Fibroblast of skin of scalp (primary cell): Measurements from ENCODE around the gene SEC62.

Source experiments
- DNase-seq: peaks from one replicate; pipeline ENCODE4 v3.0.0-alpha.2; 2013

SEC62 gene

DNA sequence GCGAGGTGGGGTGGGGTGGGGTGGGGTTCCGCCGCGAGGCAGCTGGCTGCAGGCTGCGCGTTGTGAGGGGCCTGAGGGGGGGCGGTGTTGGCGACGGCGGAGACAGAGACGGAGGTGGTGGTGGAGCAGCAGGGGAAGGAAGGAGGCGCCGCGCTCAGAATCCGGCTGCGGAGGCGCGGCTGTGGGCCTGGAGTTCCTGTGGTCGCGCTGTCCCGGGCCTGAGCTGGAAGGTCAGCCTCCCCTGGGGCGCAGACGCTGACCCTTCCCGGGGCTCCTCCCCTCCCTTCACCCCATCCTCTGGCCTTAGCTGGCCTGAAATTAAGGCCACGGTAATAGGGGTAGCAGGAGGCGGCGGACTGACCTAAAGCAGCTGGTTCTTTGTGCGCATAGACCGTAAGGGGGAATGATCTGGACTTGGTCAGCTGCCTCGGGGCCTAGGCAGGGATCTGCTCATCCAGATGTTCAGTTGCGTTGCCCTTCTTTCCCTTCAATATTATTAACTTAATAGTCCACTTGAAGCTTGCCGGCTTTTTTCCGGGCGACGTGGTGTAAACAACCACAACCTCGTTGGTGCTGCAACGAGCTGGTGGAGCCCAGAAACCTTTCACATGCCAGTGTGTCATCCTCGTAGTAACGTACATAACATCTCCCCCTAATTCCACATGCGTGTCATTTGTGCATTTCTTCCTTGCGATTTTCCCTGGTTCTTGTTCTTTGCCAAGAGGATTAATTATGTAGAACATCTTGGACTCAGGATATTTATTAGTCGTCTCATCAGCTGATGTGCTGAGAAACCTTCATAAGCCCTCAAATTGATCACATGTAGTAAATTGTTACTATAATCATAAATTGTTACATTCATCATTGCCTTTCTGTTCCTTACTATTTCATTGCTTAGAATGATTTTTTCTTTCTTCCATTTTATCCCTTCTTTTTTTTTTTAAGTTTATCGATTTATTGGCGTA lies 626 bp downstream of the SEC62 start:
- peak; percentile 25 for DNase-seq

DNA sequence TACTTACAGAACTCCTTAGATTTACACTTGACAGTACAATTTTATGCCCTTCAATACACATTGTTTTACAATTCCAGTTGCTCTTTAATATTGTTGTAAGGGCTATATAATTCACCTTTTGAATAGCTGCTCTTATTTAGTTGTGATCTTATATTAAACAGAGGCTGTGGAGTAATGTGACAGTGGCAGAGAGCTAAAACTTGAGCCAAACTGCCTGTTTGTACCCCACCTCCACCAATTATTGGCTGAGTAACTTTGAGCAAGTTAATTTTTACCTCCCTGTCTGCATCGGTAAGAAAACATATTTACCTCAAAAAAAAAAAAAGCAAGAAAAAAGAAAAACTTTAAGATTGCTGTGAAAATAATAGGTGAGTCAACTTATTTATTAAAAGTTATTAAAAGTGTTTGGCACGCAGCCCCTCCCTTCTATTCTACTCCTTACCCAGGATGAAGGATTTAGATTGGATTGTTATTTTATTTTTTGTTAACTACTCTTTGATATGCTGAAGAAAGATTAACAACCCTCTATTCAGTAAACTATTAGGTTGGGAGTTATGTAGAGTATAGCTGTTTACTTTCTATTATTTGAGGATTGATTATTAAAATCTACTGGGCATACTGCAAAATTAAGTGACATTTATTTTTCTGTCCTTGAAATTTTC lies 1.7 kb downstream of the SEC62 start:
- DNase-seq: no peak

DNA sequence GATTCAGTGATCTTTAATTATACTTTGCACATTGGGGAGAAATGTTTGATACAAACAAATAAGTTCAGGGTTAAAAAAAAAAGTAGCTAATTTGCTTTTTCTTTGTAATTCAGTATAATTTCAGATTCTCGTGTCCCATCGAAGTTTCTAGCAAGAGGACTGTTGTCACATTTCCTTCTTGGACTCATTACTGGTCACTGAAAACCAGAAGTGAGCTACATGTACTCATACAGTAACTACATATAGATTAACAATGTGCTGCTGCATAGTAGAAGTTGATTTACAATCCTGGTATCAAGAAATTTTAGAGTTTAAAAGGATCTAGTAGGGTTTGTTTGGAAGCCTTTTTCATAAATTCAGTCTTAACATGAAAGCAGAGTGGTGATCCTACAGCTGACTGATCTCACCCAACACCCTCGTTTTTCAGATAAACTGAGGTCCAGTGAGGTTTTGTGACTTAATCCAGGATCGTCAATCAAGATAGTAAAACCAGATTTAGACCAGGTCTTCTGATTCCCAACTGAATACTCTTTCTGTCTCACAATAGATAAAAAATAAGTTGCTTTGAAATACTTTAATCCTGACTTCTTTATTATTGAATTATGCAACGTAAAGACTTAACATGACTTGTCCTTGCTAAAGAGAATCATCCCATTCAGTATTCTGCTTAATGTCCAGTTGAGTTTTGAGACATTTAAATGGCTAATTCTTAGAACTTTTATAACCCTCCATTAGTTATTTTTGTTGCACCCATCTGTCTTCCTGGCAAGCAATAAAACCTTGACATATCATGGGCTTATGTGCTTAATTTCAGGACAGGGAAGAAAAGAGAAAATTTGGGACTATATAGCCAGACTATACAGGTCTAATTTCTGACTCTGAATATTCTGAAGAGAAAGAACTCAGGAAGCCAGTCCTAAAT lies 2.8 kb downstream of the SEC62 start:
- DNase-seq: no peak

DNA sequence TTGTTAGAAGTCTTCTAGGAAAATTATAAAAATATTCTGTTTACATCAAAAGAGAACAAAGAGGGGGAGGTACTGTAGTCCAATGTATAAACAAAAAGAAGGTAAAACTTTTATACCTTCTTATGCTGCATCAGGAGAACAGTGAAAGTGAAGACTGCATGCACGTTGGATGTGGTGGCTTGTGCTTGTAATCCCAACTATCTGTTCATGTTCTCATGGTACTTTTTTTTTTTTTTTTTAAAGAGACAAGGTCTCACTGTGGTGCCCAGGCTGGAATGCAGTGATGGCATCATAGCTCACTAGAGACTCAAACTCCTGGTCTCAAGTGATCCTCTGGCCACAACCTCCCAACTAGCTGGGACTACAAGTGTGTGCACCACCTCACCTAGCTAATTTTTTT lies 4.2 kb downstream of the SEC62 start:
- no peak for DNase-seq

DNA sequence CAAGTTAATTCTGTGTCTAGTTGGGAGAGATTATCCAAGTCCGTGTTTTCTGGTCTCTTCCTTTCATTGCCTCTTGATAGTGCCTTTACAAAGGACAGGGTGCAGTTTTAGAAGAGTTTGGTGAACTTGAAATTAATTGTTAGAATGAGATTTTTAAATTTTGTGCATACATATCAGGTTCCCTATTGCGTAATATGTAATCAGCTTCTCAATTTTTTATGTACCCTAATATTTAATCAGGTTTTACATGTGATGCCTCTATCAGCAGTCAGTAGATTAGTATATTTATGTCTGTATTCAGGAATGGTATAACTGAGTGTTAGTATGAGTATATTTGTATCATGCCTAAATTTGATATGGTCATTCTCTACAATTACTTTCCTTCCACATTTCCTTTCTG lies 4.9 kb downstream of the SEC62 start:
- no peak for DNase-seq

DNA sequence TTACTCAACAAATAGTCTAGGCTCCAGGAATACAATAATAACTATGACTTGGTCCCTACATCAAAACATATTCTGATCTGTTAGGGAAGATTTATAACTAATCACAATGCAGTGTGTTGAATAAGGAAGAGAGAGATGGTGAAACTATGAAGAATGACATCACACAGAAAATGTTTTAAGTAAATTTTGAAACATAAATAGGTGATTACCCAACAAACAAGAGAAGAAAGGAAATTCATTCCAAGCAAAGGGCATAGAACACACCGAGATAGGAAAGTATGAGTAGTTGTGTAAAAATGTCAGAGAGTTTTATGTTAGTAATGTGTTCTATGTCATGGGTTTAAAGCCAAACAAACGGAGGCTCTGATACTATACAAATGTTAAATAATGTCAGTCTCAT lies 13.4 kb downstream of the SEC62 start:
- DNase-seq: no peak

DNA sequence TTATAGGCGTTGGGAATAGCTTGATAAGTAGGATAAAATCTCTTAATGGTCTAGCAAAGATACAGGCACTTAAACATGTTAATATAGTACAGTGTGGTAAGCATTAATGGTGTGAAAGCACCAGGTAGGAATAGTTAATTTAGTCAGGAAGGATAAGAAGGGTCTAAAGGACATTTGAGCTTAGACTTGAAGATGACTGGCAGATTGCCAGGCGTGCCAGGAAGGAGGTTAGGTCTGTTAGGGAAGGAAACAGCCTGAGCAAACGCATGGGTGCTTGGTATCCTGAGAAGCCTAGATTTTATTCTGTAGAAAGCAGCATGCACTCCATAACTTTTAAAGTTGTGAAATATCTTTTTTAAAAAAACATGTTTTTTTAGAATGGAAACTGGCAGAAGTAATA lies 17.7 kb downstream of the SEC62 start:
- DNase-seq: no peak

DNA sequence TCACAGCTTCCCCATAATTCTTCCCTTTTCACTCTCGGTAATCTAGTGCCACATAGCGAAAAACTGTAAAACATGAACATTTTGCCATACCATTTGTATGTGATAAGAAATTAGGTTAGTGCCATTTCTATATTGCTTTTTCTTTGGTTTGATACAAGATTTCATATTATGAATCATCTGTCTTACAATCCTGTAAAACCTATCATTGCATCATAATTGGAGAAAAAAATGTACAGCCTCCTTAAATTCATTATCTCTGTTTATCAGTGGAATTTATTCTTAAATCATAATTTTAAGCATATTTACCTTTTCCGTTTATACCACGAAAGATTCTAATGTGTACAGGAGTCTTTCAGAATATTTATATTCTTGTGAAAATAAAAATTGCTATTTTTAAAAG lies 23.8 kb downstream of the SEC62 start:
- no peak for DNase-seq

DNA sequence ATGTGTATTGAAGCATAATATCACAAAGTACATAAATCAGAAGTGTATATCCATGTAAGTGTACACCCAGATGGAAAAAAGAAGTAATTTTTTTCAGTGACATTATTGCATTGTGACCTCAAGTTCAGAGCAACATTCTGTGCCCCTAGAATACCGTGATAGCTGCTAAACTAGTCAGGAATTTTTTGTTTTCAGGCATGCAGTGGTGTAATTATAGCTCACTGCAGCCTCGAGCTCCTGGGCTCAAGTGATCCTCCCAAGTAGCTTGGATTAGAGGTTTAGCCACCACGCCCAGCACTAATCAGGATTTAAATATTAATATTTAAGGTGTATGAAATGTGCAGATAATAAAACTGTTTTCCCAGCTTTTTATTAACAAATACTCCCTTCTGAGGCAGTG lies 25.5 kb downstream of the SEC62 start:
- no peak for DNase-seq

DNA sequence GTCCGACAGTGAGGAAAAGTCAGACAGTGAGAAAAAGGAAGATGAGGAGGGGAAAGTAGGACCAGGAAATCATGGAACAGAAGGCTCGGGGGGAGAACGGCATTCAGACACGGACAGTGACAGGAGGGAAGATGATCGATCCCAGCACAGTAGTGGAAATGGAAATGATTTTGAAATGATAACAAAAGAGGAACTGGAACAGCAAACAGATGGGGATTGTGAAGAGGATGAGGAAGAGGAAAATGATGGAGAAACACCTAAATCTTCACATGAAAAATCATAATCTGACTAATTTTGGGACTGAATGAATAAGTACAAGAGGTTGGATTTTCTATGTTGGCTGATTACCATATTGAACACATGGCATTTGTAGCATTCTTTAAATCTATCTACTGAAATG lies 26.2 kb downstream of the SEC62 start:
- DNase-seq: no peak

DNA sequence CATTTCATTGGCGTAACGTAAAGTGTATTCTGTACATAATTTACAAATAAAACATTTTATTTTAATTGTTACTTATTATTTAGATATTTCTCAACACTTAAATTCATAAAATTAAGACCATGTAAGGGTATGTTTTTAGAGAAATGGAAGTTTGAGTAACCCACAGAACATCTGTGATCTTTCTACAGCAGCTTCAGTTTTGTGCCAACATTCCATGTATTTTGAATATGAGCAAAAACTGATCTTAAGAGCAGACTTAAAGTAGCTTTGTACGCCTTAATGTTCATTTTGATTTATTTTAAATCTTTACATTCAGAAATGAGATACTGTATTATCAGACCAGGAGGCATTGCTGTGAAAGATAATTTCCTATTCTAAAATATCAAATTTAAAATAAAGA lies 27.2 kb downstream of the SEC62 start:
- DNase-seq: no peak

DNA sequence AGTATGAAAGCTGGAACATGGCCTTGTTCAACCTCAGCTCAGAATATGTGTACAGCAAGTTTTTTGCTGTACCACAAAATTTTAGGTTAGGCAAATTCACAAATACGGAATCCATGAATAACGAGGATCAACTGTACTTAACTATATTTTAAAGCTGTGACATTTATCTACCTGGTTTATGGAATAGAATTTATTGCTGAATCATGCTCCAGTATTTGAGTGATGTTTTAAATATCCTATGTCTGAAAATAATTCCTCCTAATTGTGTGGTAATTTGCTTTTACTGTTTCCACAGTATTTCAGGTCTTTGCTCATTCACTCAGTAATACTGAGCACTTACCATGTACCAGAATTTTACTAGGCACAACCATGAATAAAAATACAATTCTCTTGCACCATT lies 29.5 kb downstream of the SEC62 start:
- no peak for DNase-seq

DNA sequence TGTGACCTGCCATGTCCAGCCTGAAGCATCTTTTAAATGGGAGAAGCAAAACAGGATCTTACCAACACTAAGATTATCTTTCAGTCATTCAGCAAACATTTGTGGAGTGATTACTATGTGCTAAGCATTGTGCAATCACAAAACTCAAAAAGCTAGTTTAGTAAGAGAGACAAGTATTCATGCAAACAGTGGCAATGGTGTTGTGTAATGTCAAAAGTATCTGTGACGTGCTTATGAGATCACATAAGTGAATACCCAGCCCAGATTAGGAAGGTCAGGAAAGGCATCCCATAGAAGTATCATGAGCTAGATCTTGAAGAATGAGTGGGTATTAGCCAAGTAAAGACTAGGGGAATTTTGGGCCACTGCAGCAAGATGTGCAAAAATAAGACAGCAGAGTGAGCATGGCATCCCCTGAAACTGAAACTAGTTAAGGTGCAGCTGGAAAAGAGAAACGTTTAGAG lies 32.1 kb downstream of the SEC62 start:
- peak; percentile 71 for DNase-seq

DNA sequence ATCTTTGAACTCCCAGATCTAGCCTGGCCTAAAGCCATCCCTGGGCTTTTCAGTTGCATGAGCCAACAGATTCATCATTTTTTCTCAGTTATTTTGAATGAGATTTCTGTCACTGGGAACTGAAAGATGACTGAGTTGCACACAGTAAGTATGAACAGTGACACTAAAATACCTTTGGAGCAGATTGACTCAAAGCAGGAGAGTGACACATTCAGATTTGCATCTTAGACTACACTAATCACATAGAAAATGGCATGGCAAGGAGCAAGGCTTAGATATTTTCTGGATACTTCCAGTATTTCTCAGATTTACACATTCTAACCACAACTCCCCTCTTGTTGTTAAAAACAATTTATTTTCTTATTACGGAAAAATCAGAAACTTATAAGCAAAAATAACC lies 32.8 kb downstream of the SEC62 start:
- DNase-seq: no peak

DNA sequence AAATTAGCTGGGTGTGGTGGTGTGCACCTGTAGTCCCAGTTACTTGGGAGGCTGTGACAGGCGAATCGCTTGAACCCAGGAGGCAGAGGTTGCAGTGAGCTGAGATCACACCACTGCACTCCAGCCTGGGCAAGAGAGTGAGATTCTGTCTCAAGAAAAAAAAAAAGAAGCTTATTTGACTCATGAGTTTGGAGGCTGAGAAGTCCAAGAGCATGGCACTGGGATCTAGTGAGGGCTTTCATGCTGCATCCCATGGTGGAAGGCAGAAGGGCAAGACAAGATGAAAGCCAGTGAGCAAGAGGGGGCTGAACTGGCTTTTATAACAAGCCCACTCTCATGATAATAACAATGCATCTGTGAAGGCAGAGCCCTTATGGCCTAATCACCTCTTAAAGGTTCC lies 33.4 kb downstream of the SEC62 start:
- no peak for DNase-seq

DNA sequence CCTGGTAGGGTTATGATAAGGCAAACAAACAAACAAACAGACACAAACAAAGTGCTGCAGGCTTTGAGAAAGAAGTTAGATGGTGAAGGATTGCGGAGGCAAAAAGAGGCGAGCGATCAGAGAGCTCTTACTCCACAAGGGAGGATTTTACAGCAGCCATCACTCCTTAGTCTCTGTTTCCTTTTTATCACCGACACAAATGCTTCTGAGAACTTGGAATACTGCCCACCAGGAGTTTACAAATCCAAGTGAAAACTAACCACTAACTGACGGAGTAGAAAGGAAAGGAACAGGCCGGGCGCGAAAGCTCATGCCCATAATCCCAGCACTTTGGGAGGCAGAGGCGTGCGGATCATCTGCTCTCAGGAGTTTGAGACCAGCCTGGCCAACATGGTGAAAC lies 35.6 kb downstream of the SEC62 start:
- no peak for DNase-seq

DNA sequence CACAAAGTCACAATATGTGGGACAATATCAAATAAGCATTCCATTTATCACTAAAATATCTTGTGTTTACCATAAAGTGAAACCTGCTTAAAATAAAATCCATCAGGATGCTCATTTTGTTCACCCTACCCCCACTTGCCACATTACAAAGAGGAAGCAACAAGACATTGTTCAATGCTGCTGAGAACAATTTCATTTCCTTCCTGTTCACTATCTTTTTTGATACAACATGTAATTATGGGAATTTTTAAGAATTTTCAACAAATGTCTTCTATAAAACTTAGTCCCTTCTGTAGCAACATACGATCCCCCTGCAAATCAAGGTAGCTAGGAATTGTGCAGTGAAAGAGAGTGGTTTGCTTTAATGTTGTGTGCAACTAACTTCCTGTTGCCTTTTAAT lies 36.3 kb downstream of the SEC62 start:
- DNase-seq: no peak

DNA sequence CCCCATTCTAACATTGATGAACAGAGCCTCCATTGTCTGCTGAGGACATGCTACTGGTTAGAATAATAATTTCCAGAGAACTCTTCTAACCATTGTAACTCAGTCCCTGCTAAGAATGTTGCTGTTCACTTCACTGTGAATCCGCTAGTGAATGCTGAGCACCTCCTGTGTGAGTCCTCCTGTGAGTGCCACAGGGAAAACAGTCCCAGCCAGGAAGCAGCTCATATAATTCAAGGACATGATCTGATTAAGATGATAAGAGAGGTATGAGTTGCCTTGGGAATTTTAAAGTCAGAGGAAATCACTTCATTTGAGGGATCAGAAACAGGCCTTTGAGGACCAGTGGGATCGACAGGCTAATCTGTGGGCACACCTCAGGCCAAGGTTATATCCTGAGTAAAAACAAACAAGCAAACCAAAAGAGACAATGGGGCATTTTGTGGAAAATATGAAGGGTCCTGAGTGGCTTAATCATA lies 37.3 kb downstream of the SEC62 start:
- DNase-seq: no peak

DNA sequence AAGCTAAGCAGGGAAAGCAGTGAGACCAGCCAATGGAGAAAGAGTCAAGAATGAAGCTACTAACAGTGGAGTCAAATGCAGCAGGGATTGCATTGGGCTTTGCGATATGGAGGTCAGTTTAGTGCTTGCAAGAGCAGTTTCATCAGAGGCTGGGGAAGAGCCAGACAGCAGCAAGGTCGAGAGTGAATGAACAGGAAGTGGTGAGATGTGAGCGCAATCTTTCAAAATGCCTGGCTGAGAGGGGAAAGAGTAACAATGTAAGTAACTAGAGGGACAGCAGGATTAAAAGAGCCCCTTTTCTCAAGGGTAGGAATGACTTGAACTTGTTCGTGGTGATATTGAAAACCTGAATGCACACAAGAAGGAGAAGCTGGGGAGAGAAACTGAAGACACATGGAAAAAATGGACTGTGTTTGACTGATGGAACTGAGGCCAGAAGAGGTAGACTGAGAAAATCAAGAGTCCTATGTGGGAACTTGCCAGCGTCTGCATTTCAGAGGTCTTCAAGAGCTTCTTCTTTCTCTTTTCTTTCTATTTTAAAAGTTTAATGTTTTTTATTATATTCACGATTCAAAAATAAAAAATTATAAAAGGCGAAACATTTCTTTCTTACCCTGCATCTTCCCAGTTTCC lies 40.5 kb downstream of the SEC62 start:
- DNase-seq: peak; percentile 27

DNA sequence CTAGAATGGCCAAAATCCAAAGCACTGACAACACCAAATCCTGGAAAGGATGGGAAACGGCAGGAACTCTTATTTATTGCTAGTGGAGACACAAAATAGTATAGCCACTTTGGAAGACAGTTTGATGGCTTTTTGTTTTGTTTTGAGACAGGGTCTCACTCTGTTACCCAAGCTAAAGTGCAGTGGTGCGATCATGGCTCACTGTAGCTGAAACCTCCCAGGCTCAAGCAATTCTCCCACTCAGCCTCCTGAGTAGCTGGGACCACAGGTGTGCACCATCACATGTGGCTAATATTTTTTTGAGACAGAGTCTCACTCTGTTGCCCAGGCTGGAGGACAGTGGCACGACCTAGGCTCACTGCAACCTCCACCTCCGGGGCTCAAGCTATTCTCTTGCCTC lies 43.9 kb downstream of the SEC62 start:
- no peak for DNase-seq

DNA sequence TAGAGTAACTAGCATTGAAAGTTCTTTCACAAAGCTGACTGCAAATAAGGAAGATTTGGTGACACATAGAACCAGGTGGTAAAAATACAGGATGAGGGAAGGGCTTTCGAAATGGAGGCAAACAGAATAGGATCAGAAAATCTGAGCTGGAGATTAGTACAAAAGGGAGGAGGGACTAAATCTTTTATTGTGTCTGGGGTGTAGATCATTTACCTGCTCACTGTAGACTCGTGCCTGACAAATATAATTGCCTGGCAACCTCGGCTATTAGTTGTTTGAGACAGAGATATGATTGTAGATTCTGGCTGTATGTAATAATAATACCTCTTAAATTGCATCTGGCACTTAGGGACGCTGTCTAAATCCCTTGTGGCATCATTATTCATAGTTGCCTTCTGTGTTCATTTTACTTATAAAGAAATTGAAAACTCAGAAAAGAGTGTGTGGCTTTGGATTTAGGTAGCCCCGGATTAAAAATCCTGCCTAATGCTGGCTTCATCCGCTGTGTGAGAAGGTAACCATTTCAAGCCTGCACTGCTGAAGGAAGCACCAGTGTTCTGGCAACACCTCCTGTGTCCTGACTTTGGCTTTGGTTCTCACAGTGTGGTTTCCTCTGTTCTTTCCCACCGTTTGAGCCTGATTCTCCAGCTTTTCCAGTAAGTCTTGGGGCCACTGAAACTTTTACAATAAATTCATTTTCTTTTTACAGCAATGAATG lies 46.2 kb downstream of the SEC62 start:
- DNase-seq: no peak

DNA sequence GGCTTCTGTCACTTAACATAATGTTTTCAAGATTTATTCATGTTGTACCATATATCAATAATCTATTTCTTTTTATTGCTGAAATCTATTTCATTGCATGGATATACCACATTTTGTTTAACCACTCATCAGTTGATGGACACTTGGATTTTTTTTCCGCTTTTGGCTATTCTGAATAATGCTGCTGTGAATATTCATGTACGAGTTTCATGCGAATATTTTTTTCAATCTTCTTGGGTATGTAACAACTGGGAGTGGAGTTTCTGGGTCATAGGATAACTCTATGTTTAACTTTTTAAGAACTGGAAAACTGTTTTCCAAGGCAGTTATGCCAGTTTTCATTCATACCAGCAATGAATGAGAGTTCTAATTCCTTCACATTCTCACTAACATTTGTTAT lies 49.5 kb downstream of the SEC62 start:
- DNase-seq: no peak
